HG03108 (cell line): ENCODE measurements around the gene FILIP1L.
A peak's percentile ranks its signal among the peaks of the same experiment; 100 is the strongest.

ENCODE experiments used
- ATAC-seq: cut with Tn5 transposase; IDR thresholded peaks from one replicate; pipeline ENCODE4 v1.9.1; 2021; ENCODE audit warnings: moderate library complexity; ENCODE audit not compliant: unreplicated experiment

Gene FILIP1L

GRCh38 chr3:99981138-99981537, 133.2 kb downstream of the FILIP1L start:
- no peak for ATAC-seq

- no peak for ATAC-seq
Measured at GRCh38 chr3:99980606-99981005, 133.7 kb downstream of the FILIP1L start.

GRCh38 chr3:99978221-99978620, 136.1 kb downstream of the FILIP1L start:
- ATAC-seq: no peak

- ATAC-seq: no peak
Measured at GRCh38 chr3:99976584-99976983, 137.7 kb downstream of the FILIP1L start.

GRCh38 chr3:99974989-99975388, 139.3 kb downstream of the FILIP1L start:
- ATAC-seq: no peak

GRCh38 chr3:99972380-99973104, 141.8 kb downstream of the FILIP1L start:
- no peak for ATAC-seq

GRCh38 chr3:99971761-99972160, 142.5 kb downstream of the FILIP1L start:
- no peak for ATAC-seq

GRCh38 chr3:99970198-99970597, 144.1 kb downstream of the FILIP1L start:
- ATAC-seq: peak; percentile 99

GRCh38 chr3:99969136-99969535, 145.2 kb downstream of the FILIP1L start:
- ATAC-seq: no peak

GRCh38 chr3:99967796-99968195, 146.5 kb downstream of the FILIP1L start:
- ATAC-seq: no peak

GRCh38 chr3:99966662-99967416, 147.5 kb downstream of the FILIP1L start:
- ATAC-seq: no peak

- ATAC-seq: no peak
Measured at GRCh38 chr3:99965681-99966408, 148.5 kb downstream of the FILIP1L start.

- ATAC-seq: no peak
Measured at GRCh38 chr3:99965077-99965476, 149.2 kb downstream of the FILIP1L start.

GRCh38 chr3:99962703-99963102, 151.6 kb downstream of the FILIP1L start:
- no peak for ATAC-seq

- no peak for ATAC-seq
Measured at GRCh38 chr3:99961756-99962515, 152.4 kb downstream of the FILIP1L start.

- no peak for ATAC-seq
Measured at GRCh38 chr3:99960941-99961340, 153.4 kb downstream of the FILIP1L start.

- no peak for ATAC-seq
Measured at GRCh38 chr3:99960123-99960878, 154.0 kb downstream of the FILIP1L start.

- ATAC-seq: no peak
Measured at GRCh38 chr3:99958222-99958912, 155.9 kb downstream of the FILIP1L start.

GRCh38 chr3:99957151-99957796, 157.0 kb downstream of the FILIP1L start:
- ATAC-seq: no peak
